COLO668 (cell line): ENCODE data around the gene TMEM19.
"Not testable (repeated sequence)": the region's sequence is repeated elsewhere in the genome, so short reads cannot be mapped to it uniquely, and the experiment has no call there.

Experiments used
- DNase-seq: peaks from one replicate; lab custom pipeline; 2025; ENCODE audit not compliant: unreplicated experiment; lab: John Stamatoyannopoulos, UW

TMEM19 gene

DNA sequence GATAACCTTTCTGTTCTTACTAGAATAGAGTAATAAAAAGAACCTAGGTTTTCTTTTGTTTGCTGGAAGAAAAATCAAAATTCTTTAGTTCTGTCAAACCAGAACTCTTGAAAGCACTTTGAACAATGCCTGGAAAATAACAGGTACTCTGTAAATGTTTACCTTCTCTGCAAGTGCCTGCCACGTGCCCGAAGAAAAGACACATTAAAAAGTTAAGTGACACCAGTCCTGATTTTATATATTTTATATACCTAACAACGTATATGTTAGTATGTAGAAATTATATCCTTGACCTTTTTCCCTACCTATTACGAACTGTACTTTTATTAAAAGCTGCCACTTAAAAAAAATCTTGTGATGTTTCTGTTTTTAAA, 20.8 kb upstream of the TMEM19 start:
- DNase-seq = no peak

- no peak for DNase-seq
Observed at GRCh38 chr12:71666259-71666658, 19.6 kb upstream of the TMEM19 start.

DNA sequence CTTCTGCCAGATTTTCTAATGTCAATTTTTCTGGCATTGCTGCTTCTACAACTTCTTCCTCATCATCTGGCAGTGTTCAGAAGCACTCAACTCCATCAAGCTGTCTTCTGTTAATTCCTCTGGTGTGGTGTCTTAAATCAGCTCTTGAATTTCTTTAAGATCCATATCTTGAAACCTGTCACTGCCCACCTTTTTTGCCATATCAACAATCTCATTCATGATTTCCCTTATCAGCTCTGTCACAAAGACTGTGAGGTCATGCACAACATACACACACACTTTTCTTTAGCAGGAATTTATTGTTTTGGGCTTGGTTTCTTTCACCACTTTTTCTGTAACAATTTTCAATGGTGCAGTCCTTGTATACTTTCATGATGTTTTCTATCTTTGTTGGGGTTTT, 14.6 kb upstream of the TMEM19 start:
- no peak for DNase-seq

DNA sequence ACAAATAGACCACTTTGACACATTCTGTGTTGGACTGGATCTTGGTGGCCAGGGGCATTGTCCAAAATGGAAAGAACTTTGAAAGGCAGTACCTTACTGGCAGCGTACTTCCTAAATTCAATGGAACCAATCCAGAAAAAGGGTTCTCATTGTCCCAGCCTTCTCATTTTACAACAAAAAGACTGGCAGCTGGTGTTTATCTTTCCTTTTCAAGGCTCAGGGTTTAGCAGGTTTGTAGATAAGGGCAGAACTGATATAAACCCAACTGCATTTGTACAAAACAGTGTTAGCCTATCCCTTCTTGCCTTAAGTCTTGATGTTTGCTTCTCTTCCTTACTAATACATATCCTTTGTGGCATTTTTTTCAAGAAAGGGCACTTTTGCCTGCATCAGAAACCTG, 14.1 kb upstream of the TMEM19 start:
- DNase-seq = no peak

DNA sequence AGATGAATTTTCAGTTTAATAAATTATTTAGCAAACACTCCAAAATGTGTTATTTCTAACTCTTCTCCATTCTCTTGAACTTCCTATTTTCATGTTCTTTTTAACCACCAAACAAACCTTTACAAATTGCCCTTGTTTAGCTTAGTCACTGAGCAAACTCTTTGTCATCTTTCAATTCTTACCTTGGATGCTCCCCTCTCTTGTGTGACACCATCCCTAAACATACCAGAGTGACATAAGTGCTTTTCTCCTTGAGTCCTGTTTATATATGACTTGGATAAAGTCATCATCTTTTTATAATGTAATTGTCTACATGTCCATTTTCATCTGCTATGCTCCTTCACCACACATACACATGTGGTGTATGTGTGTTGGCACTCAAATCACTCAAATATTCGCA, 3.4 kb upstream of the TMEM19 start:
- DNase-seq = no peak

- no peak for DNase-seq
Observed at GRCh38 chr12:71683633-71684032, 2.2 kb upstream of the TMEM19 start.

DNA sequence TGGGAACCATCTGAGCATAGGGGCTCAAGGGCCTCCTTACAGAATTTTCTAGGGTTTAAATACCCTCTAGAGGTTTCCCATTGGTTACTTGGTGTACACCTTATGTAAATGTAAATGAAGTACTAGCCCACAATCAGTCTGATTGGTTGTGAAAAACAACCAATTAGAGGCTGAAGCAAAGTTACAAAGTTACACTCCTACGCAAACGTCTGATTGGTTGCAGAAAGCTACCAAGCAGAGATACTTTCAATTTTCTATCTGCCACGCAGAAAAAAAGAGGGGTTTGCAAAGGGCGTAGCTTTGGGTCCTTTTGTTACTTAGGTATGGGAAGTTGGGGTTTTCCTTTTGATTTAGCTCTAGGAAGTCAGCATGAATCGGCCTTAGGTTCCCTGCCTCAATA, 1.8 kb upstream of the TMEM19 start:
- no peak for DNase-seq

DNA sequence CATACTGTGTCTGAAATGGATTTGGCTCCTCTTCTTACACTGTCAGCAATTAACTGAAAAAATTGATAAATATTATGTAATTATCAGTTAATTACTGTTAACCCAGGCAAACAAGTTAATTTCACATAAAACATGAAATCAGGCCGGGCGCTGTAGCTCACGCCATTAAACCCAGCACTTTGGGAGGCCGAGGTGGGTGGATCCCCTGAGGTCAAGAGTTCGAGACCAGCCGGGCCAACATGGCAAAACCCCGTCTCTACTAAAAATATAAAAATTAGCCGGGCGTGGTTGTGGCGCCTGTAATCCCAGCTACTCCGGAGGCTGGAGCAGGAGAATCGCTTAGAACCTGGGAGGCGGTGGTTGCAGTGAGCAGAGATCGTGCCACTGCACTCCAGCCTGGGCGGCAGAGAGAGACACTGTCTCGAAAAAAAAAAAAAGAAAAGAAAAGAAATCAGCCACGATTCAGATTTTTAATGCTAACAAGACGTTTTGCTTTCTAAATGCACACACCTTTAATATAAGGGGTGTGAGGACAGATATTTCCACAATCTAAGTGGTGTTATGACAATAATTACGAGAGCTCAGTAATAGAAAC, 473 bp upstream of the TMEM19 start:
- no peak for DNase-seq

GRCh38 chr12:71686658-71687025, 760 bp downstream of the TMEM19 start:
- DNase-seq = no peak

- not testable (repeated sequence) for DNase-seq
Observed at GRCh38 chr12:71687172-71687571, 1.3 kb downstream of the TMEM19 start.

DNA sequence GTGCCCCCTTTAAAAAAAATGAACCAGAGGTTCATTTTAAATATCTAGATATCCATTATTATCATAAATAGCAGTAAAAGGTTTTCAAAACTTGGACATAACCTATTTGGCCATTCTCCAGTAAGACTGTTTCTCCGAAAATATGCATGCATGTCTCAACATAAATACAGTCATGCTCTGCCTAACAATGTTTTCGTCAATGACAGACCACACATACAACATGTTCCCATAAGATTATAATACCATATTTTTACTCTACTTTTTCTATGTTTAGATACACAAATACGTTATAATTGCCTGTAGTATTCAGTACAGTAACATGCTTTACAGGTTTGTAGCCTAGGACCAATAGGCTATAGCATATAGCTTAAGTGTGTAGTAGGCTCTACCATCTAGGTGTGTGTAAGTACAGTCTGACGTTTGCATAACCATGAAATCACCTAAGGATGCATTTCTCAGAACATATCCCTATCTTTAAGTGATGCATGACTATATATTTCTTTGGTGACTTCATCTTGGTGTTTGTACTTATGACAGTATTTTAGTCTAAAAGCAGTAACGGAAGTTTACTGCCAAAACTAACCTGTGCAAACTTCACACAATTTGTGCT, 3.2 kb downstream of the TMEM19 start:
- no peak for DNase-seq

DNA sequence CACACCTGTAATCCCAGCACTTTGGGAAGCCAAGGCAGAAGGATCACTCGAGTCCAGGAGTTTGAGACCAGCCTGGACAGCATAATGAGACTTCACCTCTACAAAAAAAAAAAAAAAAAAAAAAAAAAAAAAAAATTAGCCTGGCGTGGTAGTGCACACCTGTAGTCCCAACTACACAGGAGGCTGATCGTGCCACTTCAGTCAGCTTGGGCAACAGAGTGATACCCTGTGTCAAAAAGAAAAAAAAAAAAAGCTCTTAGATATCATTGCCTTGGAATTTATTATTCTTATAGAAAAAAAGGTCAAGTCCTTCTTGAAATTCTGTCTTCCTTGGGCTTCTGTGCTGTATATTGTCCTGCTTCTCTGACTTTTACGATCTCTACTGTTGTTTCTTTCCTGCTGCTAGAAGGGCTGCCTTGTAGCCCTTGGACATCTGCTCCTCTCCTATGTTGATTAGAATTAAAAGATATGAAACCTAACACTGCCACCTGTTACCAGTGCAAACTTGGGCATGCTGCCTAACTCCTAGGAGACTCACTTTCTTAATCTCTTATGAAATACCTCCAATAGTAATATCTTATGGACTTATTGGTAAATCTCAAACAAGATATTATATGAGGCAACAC, 5.7 kb downstream of the TMEM19 start:
- peak; percentile 22 for DNase-seq

DNA sequence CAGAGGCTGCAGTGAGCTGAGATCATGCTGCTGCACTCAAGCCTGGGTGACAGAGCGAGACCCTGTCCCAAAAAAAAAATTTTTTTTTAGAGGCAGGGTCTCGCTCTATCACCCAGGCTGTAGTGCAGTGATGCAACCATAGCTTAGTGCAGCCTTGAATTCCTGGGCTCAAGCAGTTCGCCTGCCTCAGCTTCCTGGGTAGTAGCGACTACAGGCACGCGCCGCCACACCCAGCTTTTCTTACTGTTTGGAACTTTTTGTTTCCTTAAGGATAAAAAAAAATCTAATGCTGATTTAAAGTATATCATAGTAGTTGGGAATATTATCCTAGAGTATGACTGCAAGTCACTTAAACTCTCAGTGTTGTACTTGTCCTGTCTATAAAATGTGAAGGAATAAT, 7.2 kb downstream of the TMEM19 start:
- no peak for DNase-seq

DNA sequence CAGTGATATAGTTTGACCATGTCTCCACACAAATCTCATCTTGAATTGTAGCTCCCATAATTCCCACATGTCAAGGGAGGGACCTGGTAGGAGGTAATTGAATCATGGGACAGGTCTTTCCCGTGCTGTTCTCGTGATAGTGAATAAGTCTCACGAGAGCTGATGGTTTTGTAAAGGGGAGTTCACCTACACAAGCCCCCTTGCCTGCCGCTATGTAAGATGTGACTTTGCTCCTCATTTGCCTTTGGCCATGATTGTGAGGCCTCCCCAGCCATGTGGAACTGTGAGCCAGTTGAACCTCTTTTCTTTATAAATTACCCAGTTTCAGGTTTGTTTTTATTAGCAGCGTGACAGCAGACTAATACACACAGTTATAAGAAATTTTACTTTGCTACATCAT, 7.8 kb downstream of the TMEM19 start:
- DNase-seq = not testable (repeated sequence)

GRCh38 chr12:71694099-71694820, 8.4 kb downstream of the TMEM19 start:
- no peak for DNase-seq

DNA sequence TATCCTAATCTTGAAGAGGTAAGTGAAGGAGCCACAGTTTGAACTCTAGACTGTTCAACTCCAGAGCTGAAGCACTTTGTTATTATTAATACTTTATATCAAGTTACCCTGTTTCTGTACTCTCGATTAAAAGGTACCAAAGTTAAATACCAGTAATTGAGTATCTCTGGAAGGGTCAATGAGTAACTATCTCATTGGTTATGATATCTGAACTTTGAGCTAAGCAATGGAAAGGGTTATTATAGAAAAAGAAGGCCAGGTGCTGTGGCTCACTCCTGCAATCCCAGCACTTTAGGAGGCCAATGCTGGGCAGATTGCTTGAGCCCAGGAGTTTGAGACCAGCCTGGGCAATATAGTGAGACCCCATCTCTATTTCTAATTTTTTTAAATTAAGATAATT, 9.9 kb downstream of the TMEM19 start:
- DNase-seq = no peak

DNA sequence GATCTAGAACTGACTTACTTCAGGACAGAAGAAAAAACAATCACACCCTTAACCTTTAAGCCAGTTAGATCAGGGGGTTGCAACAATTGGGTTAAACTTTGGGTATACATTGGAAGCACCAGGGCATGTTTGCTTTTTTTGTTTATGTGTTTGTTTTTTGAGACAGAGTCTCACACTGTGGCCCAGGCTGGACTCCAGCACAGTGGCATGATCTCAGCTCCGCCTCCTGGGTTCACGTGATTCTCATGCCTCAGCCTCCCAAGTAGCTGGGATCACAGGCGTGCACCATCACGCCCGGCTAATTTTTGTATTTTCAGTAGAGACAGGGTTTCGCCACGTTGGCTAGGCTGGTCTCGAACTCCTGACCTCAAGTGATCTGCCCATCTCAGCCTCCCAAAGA, 16.3 kb downstream of the TMEM19 start:
- not testable (repeated sequence) for DNase-seq

- DNase-seq = no peak
Observed at GRCh38 chr12:71702590-71702989, 16.7 kb downstream of the TMEM19 start.

- no peak for DNase-seq
Observed at GRCh38 chr12:71703206-71703605, 17.3 kb downstream of the TMEM19 start.

DNA sequence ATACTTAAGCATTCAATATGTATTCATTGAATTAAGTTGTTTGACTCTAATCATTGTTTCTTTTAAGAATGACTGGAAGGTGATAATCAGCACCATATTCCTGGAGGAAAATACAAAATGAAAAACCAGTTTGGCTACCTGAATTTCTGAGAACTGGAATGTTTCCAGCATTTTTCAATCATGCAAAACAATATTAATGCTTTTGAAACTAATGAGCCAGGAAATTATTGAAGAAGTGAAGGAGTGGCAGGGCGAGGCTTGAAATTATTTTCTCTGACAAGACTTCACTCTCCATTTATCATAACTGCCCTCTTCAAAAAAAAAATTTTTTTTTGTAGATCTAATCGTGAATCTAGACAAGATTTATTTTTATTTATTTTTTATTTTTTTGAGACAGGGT, 19.0 kb downstream of the TMEM19 start:
- no peak for DNase-seq

DNA sequence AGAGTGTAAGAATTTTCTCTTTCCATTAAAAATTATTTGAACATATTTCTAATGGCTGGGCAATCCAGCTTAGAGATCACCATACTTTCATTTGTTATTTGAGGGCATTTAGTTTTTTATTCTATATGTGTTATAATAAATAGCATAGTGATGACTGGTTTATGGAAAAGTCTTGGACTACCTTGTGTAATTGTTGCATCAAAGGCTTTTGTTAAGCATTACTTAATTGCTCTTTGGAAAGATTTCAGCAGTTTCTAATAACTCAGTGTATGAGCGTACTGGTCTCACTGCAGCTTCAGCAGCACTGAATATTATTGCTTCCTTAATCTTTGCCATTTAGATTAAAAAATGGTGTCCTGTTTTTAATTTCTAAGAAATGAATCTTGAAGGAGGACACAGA, 22.8 kb downstream of the TMEM19 start:
- no peak for DNase-seq
